ENCODE results near the gene HS6ST1.

DNA sequence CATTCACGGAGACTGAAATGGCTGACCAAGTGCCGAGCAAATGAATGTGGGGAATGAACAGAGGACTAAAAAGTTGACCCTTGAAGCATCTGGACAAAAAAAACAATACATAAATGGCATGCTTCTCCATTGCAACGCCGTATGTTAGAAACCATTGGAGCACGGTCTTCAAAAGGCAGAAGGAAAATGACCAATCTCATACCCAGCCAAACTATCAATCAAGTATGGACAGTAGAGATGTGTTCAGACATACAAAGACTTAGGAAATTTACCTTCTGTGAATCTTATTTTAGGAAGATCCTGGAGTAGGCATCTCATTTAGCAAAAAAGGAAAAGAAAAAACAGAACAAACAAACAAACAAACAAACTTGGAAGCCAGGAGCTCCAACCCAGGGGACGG is 44.5 kb downstream of the HS6ST1 start:
- TF ChIP-seq, protein P1, sequence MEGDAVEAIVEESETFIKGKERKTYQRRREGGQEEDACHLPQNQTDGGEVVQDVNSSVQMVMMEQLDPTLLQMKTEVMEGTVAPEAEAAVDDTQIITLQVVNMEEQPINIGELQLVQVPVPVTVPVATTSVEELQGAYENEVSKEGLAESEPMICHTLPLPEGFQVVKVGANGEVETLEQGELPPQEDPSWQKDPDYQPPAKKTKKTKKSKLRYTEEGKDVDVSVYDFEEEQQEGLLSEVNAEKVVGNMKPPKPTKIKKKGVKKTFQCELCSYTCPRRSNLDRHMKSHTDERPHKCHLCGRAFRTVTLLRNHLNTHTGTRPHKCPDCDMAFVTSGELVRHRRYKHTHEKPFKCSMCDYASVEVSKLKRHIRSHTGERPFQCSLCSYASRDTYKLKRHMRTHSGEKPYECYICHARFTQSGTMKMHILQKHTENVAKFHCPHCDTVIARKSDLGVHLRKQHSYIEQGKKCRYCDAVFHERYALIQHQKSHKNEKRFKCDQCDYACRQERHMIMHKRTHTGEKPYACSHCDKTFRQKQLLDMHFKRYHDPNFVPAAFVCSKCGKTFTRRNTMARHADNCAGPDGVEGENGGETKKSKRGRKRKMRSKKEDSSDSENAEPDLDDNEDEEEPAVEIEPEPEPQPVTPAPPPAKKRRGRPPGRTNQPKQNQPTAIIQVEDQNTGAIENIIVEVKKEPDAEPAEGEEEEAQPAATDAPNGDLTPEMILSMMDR (IDR thresholded peaks at IDR 0.05; ENCODE audit: low read depth, low read length, missing input control): no peak
- TF ChIP-seq TAF1 (conservative IDR thresholded peaks at IDR 0.05): no peak
- no peak for TF ChIP-seq FOXA2 (IDR thresholded peaks at IDR 0.05)
- TF ChIP-seq, protein P2, sequence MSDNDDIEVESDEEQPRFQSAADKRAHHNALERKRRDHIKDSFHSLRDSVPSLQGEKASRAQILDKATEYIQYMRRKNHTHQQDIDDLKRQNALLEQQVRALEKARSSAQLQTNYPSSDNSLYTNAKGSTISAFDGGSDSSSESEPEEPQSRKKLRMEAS (IDR thresholded peaks at IDR 0.05): no peak
- no peak for TF ChIP-seq YY1 (IDR thresholded peaks at IDR 0.05)
- TF ChIP-seq FOXA1 (IDR thresholded peaks at IDR 0.05): no peak
- no peak for TF ChIP-seq GABPA (IDR thresholded peaks at IDR 0.05 in 1 of 2, conservative IDR thresholded peaks at IDR 0.05 in 1 of 2)
- no peak for TF ChIP-seq HNF4G (IDR thresholded peaks at IDR 0.05)
- TF ChIP-seq, protein P3, sequence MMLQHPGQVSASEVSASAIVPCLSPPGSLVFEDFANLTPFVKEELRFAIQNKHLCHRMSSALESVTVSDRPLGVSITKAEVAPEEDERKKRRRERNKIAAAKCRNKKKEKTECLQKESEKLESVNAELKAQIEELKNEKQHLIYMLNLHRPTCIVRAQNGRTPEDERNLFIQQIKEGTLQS (IDR thresholded peaks at IDR 0.05): no peak
- TF ChIP-seq, protein P4, sequence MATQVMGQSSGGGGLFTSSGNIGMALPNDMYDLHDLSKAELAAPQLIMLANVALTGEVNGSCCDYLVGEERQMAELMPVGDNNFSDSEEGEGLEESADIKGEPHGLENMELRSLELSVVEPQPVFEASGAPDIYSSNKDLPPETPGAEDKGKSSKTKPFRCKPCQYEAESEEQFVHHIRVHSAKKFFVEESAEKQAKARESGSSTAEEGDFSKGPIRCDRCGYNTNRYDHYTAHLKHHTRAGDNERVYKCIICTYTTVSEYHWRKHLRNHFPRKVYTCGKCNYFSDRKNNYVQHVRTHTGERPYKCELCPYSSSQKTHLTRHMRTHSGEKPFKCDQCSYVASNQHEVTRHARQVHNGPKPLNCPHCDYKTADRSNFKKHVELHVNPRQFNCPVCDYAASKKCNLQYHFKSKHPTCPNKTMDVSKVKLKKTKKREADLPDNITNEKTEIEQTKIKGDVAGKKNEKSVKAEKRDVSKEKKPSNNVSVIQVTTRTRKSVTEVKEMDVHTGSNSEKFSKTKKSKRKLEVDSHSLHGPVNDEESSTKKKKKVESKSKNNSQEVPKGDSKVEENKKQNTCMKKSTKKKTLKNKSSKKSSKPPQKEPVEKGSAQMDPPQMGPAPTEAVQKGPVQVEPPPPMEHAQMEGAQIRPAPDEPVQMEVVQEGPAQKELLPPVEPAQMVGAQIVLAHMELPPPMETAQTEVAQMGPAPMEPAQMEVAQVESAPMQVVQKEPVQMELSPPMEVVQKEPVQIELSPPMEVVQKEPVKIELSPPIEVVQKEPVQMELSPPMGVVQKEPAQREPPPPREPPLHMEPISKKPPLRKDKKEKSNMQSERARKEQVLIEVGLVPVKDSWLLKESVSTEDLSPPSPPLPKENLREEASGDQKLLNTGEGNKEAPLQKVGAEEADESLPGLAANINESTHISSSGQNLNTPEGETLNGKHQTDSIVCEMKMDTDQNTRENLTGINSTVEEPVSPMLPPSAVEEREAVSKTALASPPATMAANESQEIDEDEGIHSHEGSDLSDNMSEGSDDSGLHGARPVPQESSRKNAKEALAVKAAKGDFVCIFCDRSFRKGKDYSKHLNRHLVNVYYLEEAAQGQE (IDR thresholded peaks at IDR 0.05): no peak
- TF ChIP-seq NR2F2 (IDR thresholded peaks at IDR 0.05): no peak
- TF ChIP-seq JUND (IDR thresholded peaks at IDR 0.05): no peak
- no peak for TF ChIP-seq EGR1 (IDR thresholded peaks at IDR 0.05; ENCODE audit: low read depth in 2 of 2)
